GM21528 (cell line): ENCODE measurements around the gene COQ8B.

ENCODE experiments used
- ATAC-seq: cut with Tn5 transposase; IDR thresholded peaks from one replicate; pipeline ENCODE4 v1.9.1; 2021; ENCODE audit warnings: mild to moderate bottlenecking, moderate library complexity; ENCODE audit not compliant: unreplicated experiment, low FRiP score

Gene COQ8B

GRCh38 chr19:40693150-40693788 is 23.4 kb downstream of the COQ8B start:
- ATAC-seq, result no peak

GRCh38 chr19:40692212-40692551 is 24.5 kb downstream of the COQ8B start:
- ATAC-seq, result no peak

GRCh38 chr19:40691421-40692211 is 25.1 kb downstream of the COQ8B start:
- no peak for ATAC-seq

DNA sequence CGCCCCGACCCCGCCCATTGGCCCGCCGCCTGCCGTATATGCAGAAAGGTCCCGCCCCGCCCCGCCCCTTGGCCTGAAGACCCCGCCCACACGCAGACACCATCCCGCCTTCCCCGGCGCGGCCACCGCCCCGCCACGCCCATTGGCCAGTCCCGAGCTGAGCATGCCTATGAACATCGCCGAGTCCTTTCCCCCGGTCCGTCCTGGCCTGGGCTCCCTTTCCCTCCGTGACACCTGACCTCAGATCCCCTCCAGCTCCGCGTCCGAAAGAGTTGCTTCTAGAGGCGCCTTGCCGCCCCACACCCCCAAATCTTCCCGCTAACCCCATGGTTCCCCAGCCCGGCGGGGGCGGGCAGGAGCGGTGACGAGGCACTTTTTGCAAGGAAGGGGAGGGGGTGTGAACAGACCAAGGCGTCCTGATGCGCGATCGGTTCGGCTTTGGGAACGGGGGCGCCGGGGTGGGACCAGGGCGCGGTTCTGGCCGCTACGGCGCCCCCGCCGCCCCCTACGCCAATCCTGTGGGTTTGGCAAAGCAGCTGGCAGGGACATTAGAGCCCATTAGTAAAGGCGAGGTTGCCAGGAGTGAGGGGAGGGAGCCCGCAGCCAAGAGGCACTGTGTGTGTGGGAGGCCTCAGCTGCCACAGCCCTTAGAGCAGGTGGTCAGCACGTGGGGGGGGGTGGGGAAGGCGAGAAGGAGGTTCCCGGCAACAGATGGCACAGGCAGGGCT is 25.8 kb downstream of the COQ8B start:
- ATAC-seq, result peak; percentile 37

GRCh38 chr19:40690050-40690692 is 26.5 kb downstream of the COQ8B start, which contains the start of gene NUMBL:
NUMBL (minus strand) TSS chr19:40690651; CDS start chr19:40690483, 168 bp downstream.
- peak; percentile 8 for ATAC-seq

DNA sequence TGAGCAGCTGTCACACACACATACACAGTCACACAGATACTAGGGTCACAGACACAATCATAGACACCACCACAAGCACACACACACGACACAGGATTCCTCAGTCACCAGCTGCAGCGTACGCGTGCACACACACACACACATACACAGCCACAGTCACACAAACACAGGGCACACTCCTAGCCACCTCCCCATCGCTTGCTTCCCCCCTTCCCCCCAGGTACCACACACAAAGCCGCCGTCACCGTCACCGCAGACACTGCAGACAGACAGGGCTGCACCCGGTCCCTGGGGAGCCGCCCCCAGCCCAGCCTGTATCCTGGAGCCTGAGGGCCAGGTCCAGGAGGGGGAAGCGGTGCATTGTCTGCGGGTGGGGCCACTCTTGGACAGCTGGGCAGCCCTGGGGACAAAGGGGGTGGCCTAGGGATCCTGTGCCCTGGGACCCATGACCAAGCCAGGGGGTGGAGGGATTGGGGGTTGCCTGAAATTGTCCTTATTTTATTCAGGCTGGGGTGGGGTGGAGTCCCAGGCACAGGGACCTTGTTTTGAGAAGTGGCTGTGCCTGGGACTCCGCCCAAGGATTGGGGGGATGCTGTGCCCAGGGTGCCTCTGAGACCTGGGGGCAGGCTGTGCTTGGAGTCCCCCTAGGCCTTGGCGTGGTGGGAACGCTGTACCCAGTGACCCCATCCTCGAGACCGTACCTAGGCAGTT is 27.2 kb downstream of the COQ8B start:
- ATAC-seq, result no peak

DNA sequence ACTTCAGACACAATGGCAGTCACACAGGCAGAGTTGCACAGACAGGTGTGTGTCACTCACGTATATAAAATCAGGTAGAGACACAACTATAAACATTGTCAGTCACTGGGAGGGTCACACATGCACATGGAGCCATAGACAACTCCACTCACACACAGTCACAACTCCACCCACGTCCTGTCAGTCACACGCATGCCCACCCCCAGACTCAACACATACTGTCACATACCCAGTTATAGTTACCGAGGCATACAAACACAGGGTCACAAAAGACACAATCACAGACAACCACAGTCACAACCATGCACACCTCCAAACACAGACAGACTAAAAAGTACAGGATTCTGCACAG is 27.7 kb downstream of the COQ8B start:
- no peak for ATAC-seq

DNA sequence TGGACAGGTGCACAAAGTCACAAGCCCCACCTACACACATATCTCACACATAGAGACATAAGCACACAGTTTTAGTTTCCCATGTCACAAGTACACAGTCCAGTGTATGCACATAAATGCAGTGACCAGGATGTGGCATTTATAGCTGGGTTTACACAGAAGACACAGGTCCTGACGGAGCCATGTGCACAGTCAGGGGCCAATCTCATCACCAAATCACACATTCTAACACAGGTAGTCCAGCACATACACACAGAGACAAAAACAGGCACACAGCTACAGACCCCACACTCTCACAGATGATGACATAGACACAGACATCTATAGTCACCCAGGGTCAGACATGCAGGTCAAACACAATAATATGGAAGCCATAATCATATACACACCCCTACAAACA is 28.4 kb downstream of the COQ8B start:
- no peak for ATAC-seq

GRCh38 chr19:40687525-40688016 is 29.1 kb downstream of the COQ8B start:
- no peak for ATAC-seq

GRCh38 chr19:40686882-40687524 is 29.7 kb downstream of the COQ8B start:
- ATAC-seq, result no peak

- no peak for ATAC-seq
These were observed 31.1 kb downstream of the COQ8B start for GRCh38 chr19:40685563-40685962.

DNA sequence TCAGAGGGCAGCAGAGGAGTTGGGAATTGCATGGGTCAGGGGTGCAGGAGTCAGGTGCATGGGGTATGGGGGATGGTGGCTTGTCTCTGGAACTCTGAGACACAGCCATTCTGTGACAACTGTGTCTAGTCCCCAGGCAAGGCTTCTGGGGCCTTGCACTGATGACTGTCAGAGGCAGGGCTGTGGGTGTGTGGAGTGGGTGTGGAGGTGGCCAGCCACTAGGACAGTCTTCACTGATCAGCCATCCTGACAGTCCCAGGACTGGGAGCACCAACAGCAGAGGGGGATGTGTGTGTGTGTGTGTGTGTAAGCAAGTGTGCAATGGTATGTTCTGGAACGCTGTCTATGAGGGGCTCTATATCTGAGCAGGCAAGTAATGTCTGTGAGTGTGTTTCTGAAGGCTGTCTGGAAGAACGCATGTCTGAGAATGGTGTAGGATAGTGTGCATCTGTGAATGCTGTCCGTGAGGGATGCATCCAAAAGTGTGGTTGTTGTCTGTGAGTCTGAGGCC is 31.6 kb downstream of the COQ8B start:
- no peak for ATAC-seq

DNA sequence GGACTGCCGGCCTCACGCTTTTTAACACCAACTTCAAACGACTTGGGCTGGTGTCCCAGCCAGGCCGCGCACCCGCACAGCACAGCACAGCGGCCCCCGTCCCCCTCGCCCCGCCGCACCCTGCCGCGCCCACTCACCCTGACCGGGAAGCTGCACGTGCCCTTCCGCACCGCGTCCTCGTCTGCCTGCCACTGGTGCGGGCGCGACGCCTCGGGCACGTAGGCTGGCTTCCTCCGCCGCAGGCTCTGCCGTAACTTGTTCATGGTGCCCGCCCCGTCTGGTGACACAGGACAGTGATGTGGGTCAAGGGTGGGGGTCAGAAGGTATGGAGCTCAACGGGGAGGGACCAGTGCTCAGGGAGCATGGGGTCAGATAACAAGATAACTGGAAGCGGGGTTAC is 32.4 kb downstream of the COQ8B start:
- ATAC-seq, result no peak

DNA sequence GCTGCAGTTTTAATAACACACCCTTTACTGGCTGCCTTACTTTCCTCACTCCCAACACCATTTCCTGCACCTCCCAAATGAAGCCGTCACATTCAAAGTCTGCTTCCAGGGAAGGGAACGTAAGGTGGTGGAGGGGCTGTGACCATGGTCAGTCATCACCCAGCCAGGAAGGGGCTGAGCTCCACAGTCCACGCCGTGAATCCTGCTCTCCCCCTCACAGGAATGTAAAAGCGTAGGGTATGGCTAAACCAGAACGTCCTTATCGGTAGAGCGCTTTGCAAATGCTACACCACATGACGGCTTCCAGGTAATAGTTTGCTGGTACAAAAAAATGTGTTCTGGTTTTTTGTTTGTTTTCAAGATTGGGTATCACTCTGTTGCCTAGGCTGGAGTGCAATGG is 33.2 kb downstream of the COQ8B start:
- ATAC-seq, result no peak

GRCh38 chr19:40682431-40682964 is 34.2 kb downstream of the COQ8B start:
- no peak for ATAC-seq

DNA sequence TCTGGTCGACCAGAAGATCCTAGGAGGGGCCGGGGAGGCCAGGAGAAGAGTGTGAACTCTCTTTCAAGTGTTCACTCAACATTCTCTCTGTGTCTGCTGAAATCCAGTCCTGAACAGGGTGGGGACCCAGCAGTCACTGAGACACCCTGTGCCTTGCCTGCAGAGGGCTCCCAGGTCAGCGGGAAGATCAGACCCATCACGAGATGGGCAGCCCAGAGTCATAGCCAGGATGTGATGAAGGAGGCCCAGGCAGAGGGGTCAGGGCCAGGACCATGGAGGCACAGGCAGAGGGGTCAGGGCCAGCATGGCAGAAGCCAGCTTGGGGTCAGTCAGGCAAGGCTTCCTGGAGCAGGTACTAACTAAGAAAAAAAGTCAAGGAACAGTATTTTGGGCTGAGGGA is 35.6 kb downstream of the COQ8B start:
- no peak for ATAC-seq

DNA sequence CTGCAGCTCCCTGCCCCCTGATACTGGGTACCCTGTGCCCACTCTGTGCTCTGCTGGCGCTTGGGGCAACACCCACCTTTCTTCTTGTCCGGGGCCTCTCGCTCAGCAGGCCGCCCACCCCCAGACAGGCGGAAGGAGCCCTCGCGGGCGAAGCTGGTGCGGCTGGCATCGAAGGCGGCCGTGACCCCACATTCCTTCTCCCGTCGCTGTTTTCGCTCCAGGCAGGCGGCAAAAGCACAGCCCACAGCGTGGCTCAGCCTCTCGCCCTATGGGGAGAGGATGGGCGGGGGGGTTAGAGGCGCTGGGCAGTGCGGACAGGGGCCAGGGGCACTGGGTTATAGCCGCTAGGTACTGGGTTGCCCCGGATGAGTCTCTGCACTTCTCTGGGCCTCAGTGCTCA is 39.5 kb downstream of the COQ8B start:
- ATAC-seq, result no peak

DNA sequence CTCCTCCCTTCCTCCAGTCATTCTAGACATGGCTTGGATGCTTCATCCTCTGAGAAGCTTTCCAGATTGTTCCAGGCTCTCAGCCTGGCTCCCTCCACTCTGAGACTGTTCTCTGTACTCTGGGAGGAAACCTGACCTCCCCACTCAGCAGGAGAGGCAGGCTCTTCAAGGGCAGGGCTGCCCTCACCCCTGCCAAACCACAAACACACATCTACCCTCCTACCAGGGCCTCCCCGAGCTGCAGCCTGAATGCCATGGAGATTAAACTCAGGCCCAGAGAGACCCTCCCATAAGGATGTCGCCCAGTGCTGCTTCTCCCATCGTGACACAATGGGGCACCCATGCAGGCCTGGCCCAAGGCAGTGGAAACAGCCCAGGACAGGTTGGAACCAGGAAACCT is 42.4 kb downstream of the COQ8B start:
- no peak for ATAC-seq

- no peak for ATAC-seq
These were observed 43.3 kb downstream of the COQ8B start for GRCh38 chr19:40673397-40673796.
